RCC 7860 (cell line): ENCODE data around the gene EBPL.
"Not testable (repeated sequence)": the region's sequence is repeated elsewhere in the genome, so short reads cannot be mapped to it uniquely, and the experiment has no call there.

Experiments used
- DNase-seq: peaks from one replicate; pipeline ENCODE4 v3.0.0-alpha.2; 2015; ENCODE audit warnings: low spot score
- FAIRE-seq: peaks from 2 replicates; lab custom pipeline; 2012; peaks lifted over from hg19 to GRCh38; lab: Jason Lieb, UNC

Gene EBPL

GRCh38 chr13:49690995-49691784 lies at the start of gene EBPL:
Gene EBPL, minus strand, starts transcription at chr13:49691486. Its CDS starts 62 bp downstream, at chr13:49691424.
- FAIRE-seq: peak; percentile 38
- peak; percentile 71 for DNase-seq

- FAIRE-seq (no peak), DNase-seq (no peak)
Measured at GRCh38 chr13:49740870-49741269, 49.6 kb upstream of the EBPL start.

- no peak for FAIRE-seq
- DNase-seq: no peak
Measured at GRCh38 chr13:49739498-49740187, 48.4 kb upstream of the EBPL start.

- FAIRE-seq: no peak
- peak; percentile 8 for DNase-seq
Measured at GRCh38 chr13:49733181-49733951, 42.1 kb upstream of the EBPL start.

GRCh38 chr13:49731766-49732165 lies 40.5 kb upstream of the EBPL start:
- FAIRE-seq: peak; percentile 90

GRCh38 chr13:49716615-49717014 lies 25.3 kb upstream of the EBPL start:
- no peak for DNase-seq
- FAIRE-seq: no peak

More at GRCh38 chr13:49731766-49732165, 40.5 kb upstream of the EBPL start:
- DNase-seq: no peak

- FAIRE-seq (no peak), DNase-seq (no peak)
Measured at GRCh38 chr13:49714757-49715156, 23.5 kb upstream of the EBPL start.

- DNase-seq (no peak), FAIRE-seq (no peak)
Measured at GRCh38 chr13:49711218-49711863, 20.1 kb upstream of the EBPL start.

GRCh38 chr13:49704264-49704663 lies 13.0 kb upstream of the EBPL start:
- peak; percentile 62 for FAIRE-seq
- DNase-seq: not testable (repeated sequence)

GRCh38 chr13:49701491-49701890 lies 10.2 kb upstream of the EBPL start:
- no peak for DNase-seq
- FAIRE-seq: no peak

- DNase-seq (no peak), FAIRE-seq (no peak)
Measured at GRCh38 chr13:49697468-49697867, 6.2 kb upstream of the EBPL start.

- no peak for FAIRE-seq
- no peak for DNase-seq
Measured at GRCh38 chr13:49694446-49694845, 3.2 kb upstream of the EBPL start.

- DNase-seq: no peak
- no peak for FAIRE-seq
Measured at GRCh38 chr13:49693877-49694276, 2.6 kb upstream of the EBPL start.

- no peak for FAIRE-seq
- DNase-seq: no peak
Measured at GRCh38 chr13:49693191-49693733, 2.0 kb upstream of the EBPL start.

GRCh38 chr13:49690133-49690994 lies 922 bp downstream of the EBPL start:
- FAIRE-seq: no peak
- no peak for DNase-seq

GRCh38 chr13:49683489-49683888 lies 7.8 kb downstream of the EBPL start:
- no peak for FAIRE-seq

GRCh38 chr13:49681842-49682435 lies 9.3 kb downstream of the EBPL start:
- no peak for FAIRE-seq
- DNase-seq: no peak

More at GRCh38 chr13:49683489-49683888, 7.8 kb downstream of the EBPL start:
- no peak for DNase-seq

GRCh38 chr13:49679246-49679645 lies 12.0 kb downstream of the EBPL start:
- FAIRE-seq: no peak
- no peak for DNase-seq

- FAIRE-seq: no peak
- DNase-seq: no peak
Measured at GRCh38 chr13:49678191-49678914, 12.9 kb downstream of the EBPL start.
